GM19397 (cell line): ENCODE data around the gene SV2A.
"Not testable (repeated sequence)": the region's sequence is repeated elsewhere in the genome, so short reads cannot be mapped to it uniquely, and the experiment has no call there.

Source experiments
- ATAC-seq: cut with Tn5 transposase; IDR thresholded peaks from one replicate; pipeline ENCODE4 v1.9.1; 2021; ENCODE audit warnings: mild to moderate bottlenecking, moderate library complexity; ENCODE audit not compliant: unreplicated experiment

SV2A gene

DNA sequence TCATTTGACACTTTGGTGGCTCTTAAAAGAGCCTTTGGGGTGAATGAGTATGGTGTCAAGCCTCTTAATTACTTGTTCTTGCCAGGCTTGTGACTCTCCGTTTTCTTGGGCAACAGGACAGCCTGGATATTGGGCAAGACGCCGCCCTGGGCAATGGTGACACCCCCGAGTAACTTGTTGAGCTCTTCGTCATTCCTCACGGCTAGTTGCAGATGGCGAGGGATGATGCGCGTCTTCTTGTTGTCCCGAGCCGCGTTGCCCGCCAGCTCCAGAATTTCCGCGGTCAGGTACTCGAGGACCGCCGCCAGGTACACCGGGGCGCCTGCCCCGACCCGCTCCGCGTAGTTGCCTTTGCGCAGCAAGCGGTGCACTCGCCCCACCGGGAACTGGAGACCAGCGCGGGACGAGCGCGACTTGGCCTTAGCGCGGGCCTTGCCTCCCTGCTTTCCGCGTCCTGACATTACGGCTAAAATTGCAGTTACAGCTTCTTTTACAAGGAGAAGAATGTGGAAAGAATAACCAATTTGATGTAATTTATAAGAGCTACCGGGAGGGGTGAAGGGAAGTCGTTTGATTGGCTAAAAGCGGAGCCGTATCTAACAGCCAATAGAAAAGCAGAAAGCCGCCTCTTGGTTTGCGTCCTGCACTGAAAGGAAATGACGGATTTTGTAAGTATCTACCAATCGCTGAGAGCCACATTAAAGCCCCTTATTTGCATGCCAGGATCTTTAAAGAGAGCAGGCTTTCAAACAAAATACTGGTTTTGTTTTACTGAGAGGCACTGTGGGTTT, 30.0 kb downstream of the SV2A start:
- ATAC-seq: peak; percentile 40

DNA sequence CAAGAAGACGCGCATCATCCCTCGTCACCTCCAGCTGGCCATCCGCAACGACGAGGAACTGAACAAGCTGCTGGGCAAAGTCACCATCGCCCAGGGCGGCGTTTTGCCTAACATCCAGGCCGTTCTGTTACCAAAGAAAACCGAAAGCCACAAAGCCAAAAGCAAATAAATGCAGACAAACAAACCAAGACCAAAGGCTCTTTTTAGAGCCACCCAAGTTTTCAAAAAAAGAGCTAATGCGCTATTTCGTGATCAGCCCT, 30.5 kb downstream of the SV2A start:
- not testable (repeated sequence) for ATAC-seq

GRCh38 chr1:149886396-149887195, 31.0 kb downstream of the SV2A start:
- peak; percentile 55 for ATAC-seq

GRCh38 chr1:149886121-149886395, 31.6 kb downstream of the SV2A start:
- not testable (repeated sequence) for ATAC-seq

DNA sequence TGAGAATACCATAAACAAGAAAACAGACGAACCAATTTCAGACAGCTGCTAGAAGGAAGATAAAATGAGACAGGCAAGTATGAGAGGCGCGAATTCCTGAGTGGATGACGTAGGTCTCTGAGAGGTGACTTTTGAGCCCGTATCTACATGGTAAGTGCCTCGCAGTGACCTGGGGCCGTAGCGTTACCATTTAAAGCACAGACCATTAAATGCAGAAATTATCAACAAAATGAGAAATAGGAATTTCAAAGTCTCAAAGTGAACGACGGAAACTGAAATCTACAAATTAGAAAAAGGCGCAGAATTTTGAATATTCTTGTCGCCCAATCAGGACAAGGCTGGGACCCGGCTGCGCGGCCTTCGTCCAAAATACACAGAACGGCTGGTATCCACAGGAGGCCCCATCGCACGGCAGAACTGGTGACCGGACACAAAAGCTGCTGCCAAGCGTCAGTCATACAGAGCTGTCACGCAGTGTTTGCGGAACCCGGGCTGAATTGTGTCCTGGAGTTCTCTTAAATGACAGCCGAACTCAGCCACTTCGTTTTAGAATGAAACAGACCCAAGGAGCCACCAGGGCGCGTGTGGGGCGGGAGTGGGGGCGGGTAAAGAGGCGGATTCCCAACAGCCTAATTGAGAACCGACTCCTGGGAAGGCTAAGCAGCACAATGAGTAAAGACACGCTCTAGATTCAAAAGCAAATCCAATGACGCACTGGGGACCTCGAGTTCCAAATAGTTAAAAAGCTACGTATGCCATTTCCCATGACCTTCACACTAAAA, 32.1 kb downstream of the SV2A start:
- ATAC-seq: no peak

GRCh38 chr1:149884433-149885338, 33.0 kb downstream of the SV2A start:
- no peak for ATAC-seq

- ATAC-seq: no peak
These were observed 33.9 kb downstream of the SV2A start for GRCh38 chr1:149883598-149884247.

DNA sequence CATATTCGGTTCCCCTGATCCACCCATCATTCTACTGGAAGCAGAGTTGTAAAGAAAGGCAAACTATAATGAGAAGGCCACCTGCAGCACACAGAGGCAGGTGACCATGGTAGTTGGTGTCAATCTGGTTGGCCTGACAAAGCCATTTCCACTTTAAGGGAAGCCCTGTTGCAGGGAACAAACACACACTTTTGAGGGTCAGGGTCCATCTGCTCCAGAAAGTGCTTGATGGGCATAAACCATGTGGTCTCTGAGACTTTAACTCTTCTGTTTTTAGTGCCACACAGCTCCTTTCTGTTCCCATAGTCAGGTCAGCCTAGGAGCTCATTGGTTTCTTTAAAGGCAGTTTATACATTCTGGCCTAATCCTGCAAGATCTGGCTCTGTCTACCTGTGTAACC, 35.8 kb downstream of the SV2A start:
- no peak for ATAC-seq

GRCh38 chr1:149879556-149879955, 38.1 kb downstream of the SV2A start:
- no peak for ATAC-seq

- ATAC-seq: no peak
These were observed 40.3 kb downstream of the SV2A start for GRCh38 chr1:149877211-149877946.

GRCh38 chr1:149873060-149873459, 44.6 kb downstream of the SV2A start:
- ATAC-seq: not testable (repeated sequence)

- not testable (repeated sequence) for ATAC-seq
These were observed 50.8 kb downstream of the SV2A start for GRCh38 chr1:149866887-149867286.

DNA sequence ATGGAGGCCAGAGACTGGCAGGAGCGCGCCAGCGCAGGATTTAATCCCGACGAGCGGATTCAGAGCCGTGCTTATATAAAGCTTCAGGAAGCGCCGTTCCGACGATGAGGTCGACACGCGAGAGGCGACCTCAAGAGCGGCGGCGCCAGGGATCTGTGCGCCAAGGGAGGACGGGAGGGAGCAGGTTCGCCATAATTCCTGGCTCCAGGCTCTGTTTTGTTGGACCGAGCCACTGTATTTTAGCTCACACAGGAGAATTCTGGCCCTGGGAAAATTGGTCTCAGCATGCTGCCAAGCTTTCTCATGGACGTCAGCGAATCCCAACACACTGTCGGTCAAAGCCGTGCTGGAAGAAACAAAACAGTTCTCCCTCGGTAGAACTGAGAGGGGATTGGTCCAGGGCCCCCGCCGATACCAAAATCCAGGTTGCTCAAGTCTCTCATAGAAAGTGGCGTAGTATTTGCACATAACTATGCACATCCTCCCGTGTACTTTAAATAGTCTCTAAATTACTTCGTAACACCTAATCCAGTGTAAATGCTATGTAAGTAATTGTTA, 56.1 kb downstream of the SV2A start:
- peak; percentile 6 for ATAC-seq

DNA sequence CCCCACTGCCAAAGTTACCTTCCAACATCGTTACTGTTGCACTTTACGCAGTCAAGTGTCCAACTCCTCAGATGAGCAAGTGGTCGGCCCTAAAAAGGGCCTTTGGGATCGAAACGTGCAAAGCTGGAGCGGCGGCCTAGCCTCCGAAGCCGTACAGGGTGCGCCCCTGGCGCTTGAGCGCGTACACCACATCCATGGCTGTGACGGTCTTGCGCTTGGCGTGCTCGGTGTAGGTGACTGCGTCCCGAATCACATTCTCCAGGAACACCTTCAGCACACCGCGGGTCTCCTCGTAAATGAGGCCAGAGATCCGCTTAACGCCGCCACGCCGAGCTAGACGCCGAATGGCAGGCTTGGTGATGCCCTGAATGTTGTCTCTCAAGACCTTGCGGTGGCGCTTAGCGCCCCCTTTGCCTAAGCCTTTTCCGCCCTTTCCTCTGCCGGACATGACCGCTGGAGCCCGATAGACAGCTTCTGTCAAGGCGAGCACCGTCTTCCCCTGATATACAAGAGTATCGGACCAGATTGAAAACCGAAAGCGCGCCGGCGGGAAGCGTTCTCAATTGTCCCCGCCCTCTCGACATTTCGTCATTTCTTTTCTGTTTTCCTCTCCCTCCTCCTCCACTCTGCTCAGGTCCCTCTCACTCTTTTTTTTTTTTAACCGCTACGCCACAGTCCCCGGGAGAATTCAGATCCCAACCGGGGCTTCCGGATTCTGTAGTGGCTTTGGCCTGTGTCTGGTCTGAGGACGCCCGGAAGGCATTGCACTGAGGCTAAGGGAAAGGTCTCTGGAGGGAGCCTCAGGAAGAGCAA, 56.8 kb downstream of the SV2A start:
- peak; percentile 68 for ATAC-seq

GRCh38 chr1:149860271-149860670, 57.4 kb downstream of the SV2A start:
- peak; percentile 6 for ATAC-seq
